IMR-90 (cell line): Measurements from ENCODE around the gene STAT3. TPM values are rescaled to one million over a fixed set of nuclear protein-coding genes. Genes with fewer than 3 reads are reported as not detected.
A peak's percentile ranks its signal among the peaks of the same experiment; 100 is the strongest.

ENCODE experiments used
- ATAC-seq: fragments of 200-7000 bp; cut with Tn5 transposase; 2 replicates; pipeline ENCODE4 v1.9.1; 2020; ENCODE audit warnings: low read depth, mild to moderate bottlenecking, moderate library complexity
- BruUV-seq: library from RNA; stranded (reverse); fragments of 400-500 nt; replicated peaks from 2 replicates; lab custom pipeline; 2021; lab: Mats Ljungman, UMichigan
- CTCF ChIA-PET: fragments of 300-600 bp; formaldehyde crosslinking; extraction: SDS; loops from one replicate; lab custom pipeline; 2021; ENCODE audit warnings: antibody characterized with exemption; lab: Yijun Ruan, JAX
- POLR2A ChIA-PET: fragments of 300-600 bp; sonication (Branson Sonifier 250); formaldehyde crosslinking; loops from one replicate; lab custom pipeline; 2022; ENCODE audit warnings: antibody characterized with exemption; ENCODE audit not compliant: unreplicated experiment; lab: Charles Lee
- DNase-seq: peaks from one replicate; pipeline ENCODE4 v3.0.0; 2013
- H2AFZ ChIP-seq: replicated peaks from 2 replicates; pipeline ENCODE3; 2013; ENCODE audit warnings: low read length, mild to moderate bottlenecking; ENCODE audit not compliant: poor library complexity
- H2AK5ac ChIP-seq: 2 replicates; pipeline ENCODE4 v1.6.1; 2013; ENCODE audit warnings: low read depth, low read length, inconsistent platforms
- H2AK9ac ChIP-seq: replicated peaks from 2 replicates; pipeline ENCODE3; 2013; ENCODE audit warnings: mild to moderate bottlenecking, low read depth, low read length, moderate library complexity; ENCODE audit not compliant: poor library complexity
- H2BK120ac ChIP-seq: 2 replicates; pipeline ENCODE4 v1.6.1; 2013; ENCODE audit warnings: low read depth, low read length, inconsistent platforms
- H2BK15ac ChIP-seq: 3 replicates; pipeline ENCODE4 v1.6.1; 2013; ENCODE audit warnings: low read depth, low read length, inconsistent platforms
- H2BK20ac ChIP-seq: 2 replicates; pipeline ENCODE4 v1.6.1; 2013; ENCODE audit warnings: low read depth, mild to moderate bottlenecking, inconsistent platforms, low read length, moderate library complexity
- H2BK5ac ChIP-seq: 2 replicates; pipeline ENCODE4 v1.6.1; 2013; ENCODE audit warnings: mild to moderate bottlenecking, low read depth, low read length, inconsistent platforms; ENCODE audit not compliant: poor library complexity, severe bottlenecking
- H3K14ac ChIP-seq: replicated peaks from 2 replicates; pipeline ENCODE4 v1.6.1; 2013; ENCODE audit warnings: low read depth, low read length, inconsistent platforms
- H3K18ac ChIP-seq: 2 replicates; pipeline ENCODE4 v1.6.1; 2013; ENCODE audit warnings: low read depth, low read length, control low read depth
- H3K23ac ChIP-seq: 2 replicates; pipeline ENCODE4 v1.6.1; 2013; ENCODE audit warnings: low read depth, low read length, inconsistent platforms
- H3K27ac ChIP-seq: 2 replicates; pipeline ENCODE4 v1.5.1; 2013; ENCODE audit warnings: mild to moderate bottlenecking, control low read depth, low read length; ENCODE audit not compliant: insufficient read depth
- H3K27me3 ChIP-seq: 2 replicates; pipeline ENCODE4 v1.6.1; 2013; ENCODE audit warnings: low read length; ENCODE audit not compliant: control insufficient read depth, insufficient read depth
- H3K36me3 ChIP-seq: 2 replicates; pipeline ENCODE4 v1.6.1; 2013; ENCODE audit warnings: low read length, mixed read lengths; ENCODE audit not compliant: control insufficient read depth, insufficient read depth
- H3K4ac ChIP-seq: 2 replicates; pipeline ENCODE4 v1.6.1; 2013; ENCODE audit warnings: low read depth, low read length, inconsistent platforms
- H3K4me1 ChIP-seq: 2 replicates; pipeline ENCODE4 v1.6.1; 2013; ENCODE audit warnings: low read length, mixed read lengths; ENCODE audit not compliant: control insufficient read depth, insufficient read depth
- H3K4me2 ChIP-seq: 2 replicates; pipeline ENCODE4 v1.6.1; 2013; ENCODE audit warnings: low read depth, mild to moderate bottlenecking, control low read depth, low read length, moderate library complexity
- H3K4me3 ChIP-seq: 2 replicates; pipeline ENCODE4 v1.5.1; 2013; ENCODE audit warnings: low read depth, mild to moderate bottlenecking, control low read depth, low read length, moderate library complexity; ENCODE audit not compliant: insufficient read depth
- H3K56ac ChIP-seq: 2 replicates; pipeline ENCODE4 v1.6.1; 2013; ENCODE audit warnings: low read length, inconsistent platforms; ENCODE audit not compliant: insufficient read depth; ENCODE audit errors: extremely low read depth
- H3K79me1 ChIP-seq, 2 experiments: 2 replicates each; pipeline ENCODE4 v1.6.1; 2013; ENCODE audit warnings: low read length in 2 of 2, inconsistent platforms in 1 of 2, low read depth in 1 of 2
- H3K9ac ChIP-seq: 2 replicates; pipeline ENCODE4 v1.6.1; 2013; ENCODE audit warnings: low read depth, low read length, control low read depth
- H3K9me1 ChIP-seq: 2 replicates; pipeline ENCODE4 v1.6.1; 2013; ENCODE audit warnings: low read length, inconsistent platforms; ENCODE audit not compliant: insufficient read depth
- H3K9me3 ChIP-seq: 2 replicates; pipeline ENCODE4 v1.6.1; 2013; ENCODE audit warnings: low read length; ENCODE audit not compliant: control insufficient read depth, insufficient read depth
- H4K20me1 ChIP-seq: 2 replicates; pipeline ENCODE4 v1.6.1; 2013; ENCODE audit warnings: low read length, inconsistent platforms; ENCODE audit not compliant: insufficient read depth
- H4K5ac ChIP-seq: 2 replicates; pipeline ENCODE4 v1.6.1; 2013; ENCODE audit warnings: mild to moderate bottlenecking, low read depth, low read length, control low read depth
- H4K8ac ChIP-seq, 2 experiments: 2 replicates each; pipeline ENCODE4 v1.6.1; 2013; ENCODE audit warnings: low read depth in 2 of 2, low read length in 2 of 2, control low read depth in 1 of 2, inconsistent platforms in 1 of 2
- H4K91ac ChIP-seq: 2 replicates; pipeline ENCODE4 v1.6.1; 2013; ENCODE audit warnings: low read depth, low read length, inconsistent platforms; ENCODE audit not compliant: insufficient read depth
- CHD1 ChIP-seq: IDR thresholded peaks from 2 replicates; pipeline ENCODE4 v1.6.1; 2012; ENCODE audit warnings: low read depth, low read length, improper control_type of control experiment
- FOS ChIP-seq: fragments of 150-350 bp; IDR thresholded peaks from 2 replicates; pipeline ENCODE4 v1.6.1; 2016; ENCODE audit warnings: low read depth, low read length
- MAFK ChIP-seq: IDR thresholded peaks from 2 replicates; pipeline ENCODE4 v1.6.1; 2012; ENCODE audit warnings: low read depth, low read length, improper control_type of control experiment
- MAZ ChIP-seq: IDR thresholded peaks from 2 replicates; pipeline ENCODE4 v1.6.1; 2012; ENCODE audit warnings: low read depth, mild to moderate bottlenecking, low read length, improper control_type of control experiment, moderate library complexity, borderline replicate concordance
- NFE2L2 ChIP-seq: fragments of 150-350 bp; IDR thresholded peaks from 2 replicates; pipeline ENCODE4 v1.6.1; 2016; ENCODE audit warnings: low read depth, mild to moderate bottlenecking, low read length
- RAD21 ChIP-seq: IDR thresholded peaks from 2 replicates; pipeline ENCODE4 v1.6.1; 2012; ENCODE audit warnings: low read length, improper control_type of control experiment
- SMC3 ChIP-seq: fragments of 150-350 bp; IDR thresholded peaks from 2 replicates; pipeline ENCODE4 v1.6.1; 2016; ENCODE audit warnings: low read depth, mild to moderate bottlenecking, antibody characterized with exemption, low read length, moderate library complexity
- WGBS, 2 experiments: methylation state at CpG; one replicate each; pipeline versions ENCODE4 v1.1.5 to v1.1.7; 2013; ENCODE audit warnings: missing lambda C conversion rate in 2 of 2; ENCODE audit not compliant: insufficient read length in 1 of 2; ENCODE audit errors: extremely low coverage in 2 of 2; 5-methylcytosine and 5-hydroxymethylcytosine counted together
- dilution Hi-C: fragments of 300-500 bp; cut with HindIII; formaldehyde crosslinking; loops from one replicate; pipeline ENCODE4 v1.14.3; 2018; ENCODE audit warnings: low sequenced_read_pairs; ENCODE audit not compliant: unreplicated experiment
- in situ Hi-C: fragments of 300-500 bp; cut with MboI; formaldehyde crosslinking; loops from 3 replicates; pipeline ENCODE4 v1.14.3; 2019; ENCODE audit warnings: low sequenced_read_pairs, inconsistent platforms, mixed read lengths
- intact Hi-C: fragments of 100-400 bp; cut with micrococcal nuclease; formaldehyde crosslinking; loops from 2 replicates; pipeline ENCODE4 v1.10.0; 2022
- polyA plus RNA-seq, 3 experiments: library from polyadenylated mRNA; depleted of rRNA; stranded (reverse); fragments of >200 nt; gene quantifications; 2 replicates each; pipeline ENCODE4 v1.2.3, GENCODE V29; 2012; ENCODE audit warnings: low replicate concordance in 1 of 3
- total RNA-seq: library from RNA; depleted of rRNA; stranded (reverse); fragments of >200 nt; gene quantifications from 2 replicates; pipeline ENCODE4 v1.2.3, GENCODE V29; 2012
- TF ChIP-seq, protein P1 (sequence below): conservative IDR thresholded peaks from 2 replicates; pipeline ENCODE4 v1.5.1; 2012; ENCODE audit warnings: mild to moderate bottlenecking, low read depth, low read length, improper control_type of control experiment

STAT3 gene
- total and polyA plus RNA-seq, 2 of the 4 experiments (the other 2 are of a cell fraction): 47.2 to 66.3 TPM

DNA sequence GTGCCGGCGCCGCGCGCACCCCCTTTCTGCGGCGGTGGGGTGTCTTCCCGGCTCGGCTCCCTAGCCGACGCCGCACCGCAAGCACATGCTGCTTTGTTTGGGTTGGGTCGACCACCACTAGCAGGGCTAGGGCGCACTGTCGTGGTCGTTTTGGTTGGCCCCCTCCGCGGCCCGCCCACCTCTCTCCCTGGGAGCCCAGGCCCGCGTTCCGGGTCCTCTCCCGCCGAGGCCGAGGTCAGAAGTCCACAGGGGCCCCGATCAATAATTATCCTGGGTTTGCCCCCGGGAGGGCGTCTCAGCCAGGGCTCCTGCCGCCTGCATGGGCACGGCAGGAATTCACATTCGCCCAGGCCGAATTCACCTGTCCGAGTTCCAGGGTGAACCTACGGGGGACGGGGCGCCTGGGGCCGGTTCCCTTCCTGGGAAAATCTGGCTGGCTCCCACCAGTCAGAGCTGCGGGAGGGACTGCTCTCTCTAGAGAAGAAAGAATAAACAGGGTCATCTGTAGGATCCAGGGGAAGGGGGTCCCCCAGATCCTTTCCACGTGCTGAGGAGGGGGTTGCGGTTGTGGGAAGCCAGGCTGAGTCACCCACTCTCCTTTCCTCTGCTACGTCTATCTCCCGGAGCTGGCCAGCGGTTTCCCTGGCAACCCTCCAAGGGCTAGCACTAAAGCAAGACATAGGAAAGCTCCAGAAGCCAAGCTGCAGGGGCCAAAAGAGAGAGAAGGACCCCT is 111.5 kb downstream of the STAT3 start (continued):
- peak; percentile 34; the same call in 1 of the 2 replicates for TF ChIP-seq FOS
- TF ChIP-seq SMC3: no peak
- TF ChIP-seq CHD1: no peak

DNA sequence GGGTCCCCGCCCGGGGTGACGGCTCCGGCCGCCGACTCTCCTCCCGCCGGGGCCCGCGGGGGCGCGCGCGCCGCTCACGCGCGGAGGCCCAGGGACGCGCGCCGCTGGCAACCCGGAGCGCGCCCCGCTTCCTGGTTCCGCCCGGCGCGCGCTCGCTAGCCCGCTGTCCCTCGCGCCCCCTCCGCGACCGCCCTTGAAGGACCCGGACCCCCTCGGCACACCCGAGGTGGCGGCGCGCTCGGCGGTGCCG is 112.0 kb downstream of the STAT3 start, which contains the start of gene STAT5B:
Gene STAT5B (minus strand): TSS at position 33 of the 250 bp plus-strand sequence. CDS start 44,264 bp downstream, outside the sequence.
- DNase-seq (peak; percentile 55), ATAC-seq (peak; percentile 82)
- intact Hi-C loops (loop anchor here (5.0 kb wide), 1 partner anchor 54 kb away; no protein-coding TSS in a partner anchor), in situ Hi-C loops (no loop called here), dilution Hi-C loops (no loop called here)
- peak within 1 kb of the TSS; percentile 83 for H3K23ac ChIP-seq
- H3K9ac ChIP-seq: peak within 1 kb of the TSS; percentile 91
- POLR2A ChIA-PET: interaction anchor here (0.6 kb wide), 1 partner anchor 48 kb away, joined by 4 read pairs; no protein-coding TSS in a partner anchor
- H4K5ac ChIP-seq: peak within 1 kb of the TSS; percentile 52
- peak within 1 kb of the TSS; percentile 96 for H2AK9ac ChIP-seq
- peaks cover 3% of the 10 kb centered on the region for H3K4me1 ChIP-seq
- no TSS peak for BruUV-seq
- no peaks in the 10 kb centered on the region for H3K36me3 ChIP-seq
- H3K18ac ChIP-seq: peak within 1 kb of the TSS; percentile 63
- H2AFZ ChIP-seq: peak within 1 kb of the TSS; percentile 99
- H3K56ac ChIP-seq: peak within 1 kb of the TSS; percentile 87
- H3K14ac ChIP-seq: peak within 1 kb of the TSS; percentile 96
- H3K9me1 ChIP-seq: peaks cover 4% of the 10 kb centered on the region; the same call in 1 of the 2 replicates
- peak within 1 kb of the TSS; percentile 87 to 94 for H4K8ac ChIP-seq
- H2BK120ac ChIP-seq: peak within 1 kb of the TSS; percentile 75
- H2BK20ac ChIP-seq: peak within 1 kb of the TSS; percentile 63
- 0% methylated on average over 16 of the region's 47 CpGs; no CpG with 5 or more reads in 1 of the 2 experiments for WGBS, 2 experiments
- H3K4me3 ChIP-seq: peak within 1 kb of the TSS; percentile 77
- TF ChIP-seq RAD21 (no peak), CHD1 (no peak), MAFK (no peak), NFE2L2 (no peak), MAZ (no peak)
- TF ChIP-seq, protein P1, sequence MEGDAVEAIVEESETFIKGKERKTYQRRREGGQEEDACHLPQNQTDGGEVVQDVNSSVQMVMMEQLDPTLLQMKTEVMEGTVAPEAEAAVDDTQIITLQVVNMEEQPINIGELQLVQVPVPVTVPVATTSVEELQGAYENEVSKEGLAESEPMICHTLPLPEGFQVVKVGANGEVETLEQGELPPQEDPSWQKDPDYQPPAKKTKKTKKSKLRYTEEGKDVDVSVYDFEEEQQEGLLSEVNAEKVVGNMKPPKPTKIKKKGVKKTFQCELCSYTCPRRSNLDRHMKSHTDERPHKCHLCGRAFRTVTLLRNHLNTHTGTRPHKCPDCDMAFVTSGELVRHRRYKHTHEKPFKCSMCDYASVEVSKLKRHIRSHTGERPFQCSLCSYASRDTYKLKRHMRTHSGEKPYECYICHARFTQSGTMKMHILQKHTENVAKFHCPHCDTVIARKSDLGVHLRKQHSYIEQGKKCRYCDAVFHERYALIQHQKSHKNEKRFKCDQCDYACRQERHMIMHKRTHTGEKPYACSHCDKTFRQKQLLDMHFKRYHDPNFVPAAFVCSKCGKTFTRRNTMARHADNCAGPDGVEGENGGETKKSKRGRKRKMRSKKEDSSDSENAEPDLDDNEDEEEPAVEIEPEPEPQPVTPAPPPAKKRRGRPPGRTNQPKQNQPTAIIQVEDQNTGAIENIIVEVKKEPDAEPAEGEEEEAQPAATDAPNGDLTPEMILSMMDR: no peak
- H3K27ac ChIP-seq: peak within 1 kb of the TSS; percentile 76
- H2AK5ac ChIP-seq: peak within 1 kb of the TSS; percentile 61
- peak within 1 kb of the TSS; percentile 89 for H3K4me2 ChIP-seq
- H2BK5ac ChIP-seq: peak within 1 kb of the TSS; percentile 64
- peak within 1 kb of the TSS; percentile 91 for H4K91ac ChIP-seq
- no peaks in the 10 kb centered on the region for H3K27me3 ChIP-seq
- peak within 1 kb of the TSS; percentile 84; the same call in 1 of the 3 replicates for H2BK15ac ChIP-seq
- H3K9me3 ChIP-seq: no peaks in the 10 kb centered on the region
- peak within 1 kb of the TSS; percentile 91 for H3K4ac ChIP-seq
- CTCF ChIA-PET: no interaction called here
- peaks cover 22% of the 10 kb centered on the region for H4K20me1 ChIP-seq
- peaks cover 4 to 41% of the 10 kb centered on the region in 2 experiments; a peak in 2 of 4 replicates for H3K79me1 ChIP-seq
